ENCODE data around the gene HBM. TPM values are rescaled to one million over a fixed set of nuclear protein-coding genes. Genes with fewer than 3 reads are reported as not detected.

Gene HBM
- total RNA-seq, 1 donor from 2014 or later, result not detected

DNA sequence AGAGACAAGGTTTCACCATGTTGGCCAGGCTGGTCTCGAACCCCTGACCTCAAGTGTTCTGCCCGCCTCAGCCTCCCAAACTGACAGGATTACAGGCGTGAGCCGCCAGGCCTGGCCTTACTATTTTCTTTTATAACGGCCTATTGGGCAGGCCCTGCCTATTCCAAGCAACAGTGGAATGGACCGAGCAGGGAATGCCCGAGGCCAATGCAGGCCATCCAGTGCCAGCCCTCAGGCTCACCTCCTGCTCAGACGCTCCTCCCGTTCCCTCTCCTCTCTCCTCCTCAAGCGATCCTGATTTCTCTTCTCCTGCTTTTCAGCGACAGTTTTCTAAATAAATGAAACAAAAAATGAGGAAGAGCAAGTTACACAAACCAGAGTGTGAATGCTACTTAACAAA, 26.9 kb downstream of the HBM start:
- Histone ChIP-seq H2AFZ (replicated peaks) (no peak overlapping the region), H3K9ac (no peak overlapping the region), H3K4me3 (no peak overlapping the region), H3K27me3 (no peaks in the 10 kb centered on the region), H3K79me2 (ENCODE audit: low read depth) (no peaks in the 10 kb centered on the region), H3F3A (ENCODE audit: low read depth) (peaks cover 2% of the 10 kb centered on the region), H3K9me3 (ENCODE audit: low read depth) (no peaks in the 10 kb centered on the region), H3K4me2 (no peak overlapping the region), H3K27ac (no peak overlapping the region), H4K20me1 (ENCODE audit: low read depth) (peaks cover 35% of the 10 kb centered on the region), H3K4me1 (no peaks in the 10 kb centered on the region), H3K36me3 (no peaks in the 10 kb centered on the region)
- Mint-ChIP-seq H3K36me3 (peaks cover 36% of the 10 kb centered on the region), H3K9me3 (no peaks in the 10 kb centered on the region), H3K27ac (peak overlapping the region; percentile 22), H3K27me3 (ENCODE audit: insufficient read depth, low read depth) (peaks cover 3% of the 10 kb centered on the region), H3K4me1 (no peaks in the 10 kb centered on the region), H3K4me3 (no peak overlapping the region)
- TF ChIP-seq EZH2 (IDR thresholded peaks at IDR 0.05) (no peak), EZH2phosphoT487 (IDR thresholded peaks at IDR 0.05) (no peak)
- TF ChIP-seq, protein P1, sequence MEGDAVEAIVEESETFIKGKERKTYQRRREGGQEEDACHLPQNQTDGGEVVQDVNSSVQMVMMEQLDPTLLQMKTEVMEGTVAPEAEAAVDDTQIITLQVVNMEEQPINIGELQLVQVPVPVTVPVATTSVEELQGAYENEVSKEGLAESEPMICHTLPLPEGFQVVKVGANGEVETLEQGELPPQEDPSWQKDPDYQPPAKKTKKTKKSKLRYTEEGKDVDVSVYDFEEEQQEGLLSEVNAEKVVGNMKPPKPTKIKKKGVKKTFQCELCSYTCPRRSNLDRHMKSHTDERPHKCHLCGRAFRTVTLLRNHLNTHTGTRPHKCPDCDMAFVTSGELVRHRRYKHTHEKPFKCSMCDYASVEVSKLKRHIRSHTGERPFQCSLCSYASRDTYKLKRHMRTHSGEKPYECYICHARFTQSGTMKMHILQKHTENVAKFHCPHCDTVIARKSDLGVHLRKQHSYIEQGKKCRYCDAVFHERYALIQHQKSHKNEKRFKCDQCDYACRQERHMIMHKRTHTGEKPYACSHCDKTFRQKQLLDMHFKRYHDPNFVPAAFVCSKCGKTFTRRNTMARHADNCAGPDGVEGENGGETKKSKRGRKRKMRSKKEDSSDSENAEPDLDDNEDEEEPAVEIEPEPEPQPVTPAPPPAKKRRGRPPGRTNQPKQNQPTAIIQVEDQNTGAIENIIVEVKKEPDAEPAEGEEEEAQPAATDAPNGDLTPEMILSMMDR (IDR thresholded peaks at IDR 0.05), result no peak
- DNase-seq (ENCODE audit: low spot score), result no peak

DNA sequence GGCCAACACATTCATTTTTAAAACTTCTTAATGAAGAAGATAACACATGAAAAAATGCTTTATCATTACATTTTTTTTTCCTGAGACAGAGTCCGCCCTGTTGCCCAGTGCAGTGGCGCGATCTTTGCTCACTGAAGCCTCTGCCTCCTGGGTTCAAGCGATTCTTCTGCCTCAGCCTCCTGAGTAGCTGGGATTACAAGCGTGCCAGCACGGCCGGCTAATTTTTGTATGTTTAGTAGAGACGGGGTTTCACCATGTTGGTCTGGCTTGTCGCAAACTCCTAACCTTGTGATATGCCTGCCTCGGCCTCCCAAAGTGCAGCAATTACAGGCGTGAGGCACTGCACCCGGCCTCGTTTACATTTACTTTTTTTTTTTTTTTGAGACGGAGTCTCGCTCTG, 27.7 kb downstream of the HBM start:
- H3K4me3 Mint-ChIP-seq, result no peak overlapping the region
- H3K27me3 Mint-ChIP-seq (ENCODE audit: insufficient read depth, low read depth), result peaks cover 3% of the 10 kb centered on the region
- Histone ChIP-seq H3K4me1 (no peaks in the 10 kb centered on the region), H4K20me1 (ENCODE audit: low read depth) (peaks cover 34% of the 10 kb centered on the region), H3K79me2 (ENCODE audit: low read depth) (no peaks in the 10 kb centered on the region), H2AFZ (replicated peaks) (no peak overlapping the region), H3F3A (ENCODE audit: low read depth) (peaks cover under 1% of the 10 kb centered on the region), H3K4me2 (no peak overlapping the region), H3K4me3 (no peak overlapping the region), H3K9me3 (ENCODE audit: low read depth) (no peaks in the 10 kb centered on the region), H3K36me3 (peaks cover 3% of the 10 kb centered on the region), H3K9ac (no peak overlapping the region), H3K27me3 (no peaks in the 10 kb centered on the region), H3K27ac (no peak overlapping the region)
- no peak for DNase-seq (ENCODE audit: low spot score)
- no peak for TF ChIP-seq EZH2phosphoT487 (IDR thresholded peaks at IDR 0.05)
- TF ChIP-seq, protein P1 (IDR thresholded peaks at IDR 0.05), result no peak
- TF ChIP-seq EZH2 (IDR thresholded peaks at IDR 0.05), result no peak
- H3K4me1 Mint-ChIP-seq, result no peaks in the 10 kb centered on the region
- H3K36me3 Mint-ChIP-seq, result peaks cover 37% of the 10 kb centered on the region
- no peak overlapping the region for H3K27ac Mint-ChIP-seq
- no peaks in the 10 kb centered on the region for H3K9me3 Mint-ChIP-seq

DNA sequence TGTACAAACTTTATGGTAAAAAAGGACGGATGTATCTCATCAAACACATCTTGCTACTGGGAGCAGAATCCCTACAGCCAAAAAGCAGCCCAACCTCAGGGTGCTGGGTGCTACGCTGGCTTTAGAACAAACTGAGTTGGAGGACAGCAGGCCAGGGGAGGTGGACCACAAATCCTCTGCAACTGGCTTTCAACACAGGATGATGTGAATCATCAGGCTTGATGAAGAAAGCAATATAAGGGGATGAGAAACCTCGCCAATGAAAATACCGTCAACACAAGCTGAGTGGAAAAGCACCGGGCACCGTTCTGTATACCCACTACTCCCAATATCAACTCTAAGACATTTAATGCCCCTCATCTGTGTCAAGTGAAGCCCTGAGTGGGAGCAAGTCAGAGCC, 28.7 kb downstream of the HBM start:
- H3F3A ChIP-seq (ENCODE audit: low read depth), result no peaks in the 10 kb centered on the region
- peaks cover 36% of the 10 kb centered on the region for H4K20me1 ChIP-seq (ENCODE audit: low read depth)
- H2AFZ ChIP-seq (replicated peaks), result no peak overlapping the region
- H3K27me3 ChIP-seq, result no peaks in the 10 kb centered on the region
- no peaks in the 10 kb centered on the region for H3K9me3 Mint-ChIP-seq
- peaks cover 3% of the 10 kb centered on the region for H3K27me3 Mint-ChIP-seq (ENCODE audit: insufficient read depth, low read depth)
- H3K4me3 ChIP-seq, result no peak overlapping the region
- no peak for DNase-seq (ENCODE audit: low spot score)
- TF ChIP-seq EZH2 (IDR thresholded peaks at IDR 0.05), result no peak
- no peaks in the 10 kb centered on the region for H3K79me2 ChIP-seq (ENCODE audit: low read depth)
- peaks cover 33% of the 10 kb centered on the region for H3K36me3 Mint-ChIP-seq
- H3K9me3 ChIP-seq (ENCODE audit: low read depth), result no peaks in the 10 kb centered on the region
- no peak overlapping the region for H3K27ac ChIP-seq
- H3K4me2 ChIP-seq, result no peak overlapping the region
- no peaks in the 10 kb centered on the region for H3K4me1 ChIP-seq
- no peak overlapping the region for H3K27ac Mint-ChIP-seq
- no peak overlapping the region for H3K9ac ChIP-seq
- no peaks in the 10 kb centered on the region for H3K4me1 Mint-ChIP-seq
- peaks cover 10% of the 10 kb centered on the region for H3K36me3 ChIP-seq
- no peak overlapping the region for H3K4me3 Mint-ChIP-seq

DNA sequence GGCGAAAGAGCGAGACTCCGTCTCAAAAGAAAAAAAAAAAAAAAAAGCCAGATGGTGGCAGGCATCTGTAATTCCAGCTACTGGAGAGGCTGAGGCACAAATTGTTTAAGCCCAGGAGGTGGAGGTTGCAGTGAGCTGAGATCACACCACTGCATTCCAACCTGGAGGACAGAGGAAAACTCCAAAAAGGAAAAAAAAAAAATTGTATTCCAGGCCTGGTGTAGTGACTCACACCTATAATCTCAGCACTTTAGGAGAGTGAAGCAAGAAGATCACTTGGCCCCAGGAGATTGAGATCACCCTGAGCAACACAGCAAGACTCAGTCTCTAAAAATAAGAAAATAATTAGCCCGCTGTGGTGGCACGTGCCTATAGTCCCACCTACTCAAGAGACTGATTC, 34.6 kb downstream of the HBM start:
- H3K36me3 ChIP-seq, result peaks cover 10% of the 10 kb centered on the region
- H3K27ac ChIP-seq, result no peak overlapping the region

More for the DNA sequence above, 34.6 kb downstream of the HBM start:
- H3K4me3 Mint-ChIP-seq, result no peak overlapping the region
- TF ChIP-seq, protein P1 (IDR thresholded peaks at IDR 0.05), result no peak
- TF ChIP-seq EZH2 (IDR thresholded peaks at IDR 0.05) (no peak), EZH2phosphoT487 (IDR thresholded peaks at IDR 0.05) (no peak)
- Histone ChIP-seq H3K27me3 (no peaks in the 10 kb centered on the region), H3K79me2 (ENCODE audit: low read depth) (peaks cover 10% of the 10 kb centered on the region), H2AFZ (replicated peaks) (no peak overlapping the region), H3K4me1 (no peaks in the 10 kb centered on the region), H3K9ac (no peak overlapping the region), H3F3A (ENCODE audit: low read depth) (no peaks in the 10 kb centered on the region), H4K20me1 (ENCODE audit: low read depth) (peaks cover 16% of the 10 kb centered on the region), H3K4me2 (no peak overlapping the region), H3K4me3 (no peak overlapping the region), H3K9me3 (ENCODE audit: low read depth) (no peaks in the 10 kb centered on the region)
- no peak for DNase-seq (ENCODE audit: low spot score)
- H3K4me1 Mint-ChIP-seq, result no peaks in the 10 kb centered on the region
- peaks cover 25% of the 10 kb centered on the region for H3K36me3 Mint-ChIP-seq
- no peaks in the 10 kb centered on the region for H3K9me3 Mint-ChIP-seq
- H3K27me3 Mint-ChIP-seq (ENCODE audit: insufficient read depth, low read depth), result no peaks in the 10 kb centered on the region
- no peak overlapping the region for H3K27ac Mint-ChIP-seq
